ENCODE results near the gene EP300. TPM values are rescaled to one million over a fixed set of nuclear protein-coding genes. Genes with fewer than 3 reads are reported as not detected.

The EP300 gene
- total RNA-seq, 1 donor from 2014 or later: 73.7 TPM

GRCh38 chr22:41206719-41207118, 114.3 kb downstream of the EP300 start:
- ATAC-seq (no peak), DNase-seq (no peak)
- Histone ChIP-seq H3K27me3 (ENCODE audit: low read depth) (no peaks in the 10 kb centered on the region), H3K4me3 (no peak overlapping the region), H3K27ac (no peak overlapping the region), H3K36me3 (peaks cover 32% of the 10 kb centered on the region), H3K9me3 (no peaks in the 10 kb centered on the region), H3K4me1 (peaks cover 8% of the 10 kb centered on the region)
- intact Hi-C loops (cut with DNase I): no loop called here
- TF ChIP-seq, protein P1, sequence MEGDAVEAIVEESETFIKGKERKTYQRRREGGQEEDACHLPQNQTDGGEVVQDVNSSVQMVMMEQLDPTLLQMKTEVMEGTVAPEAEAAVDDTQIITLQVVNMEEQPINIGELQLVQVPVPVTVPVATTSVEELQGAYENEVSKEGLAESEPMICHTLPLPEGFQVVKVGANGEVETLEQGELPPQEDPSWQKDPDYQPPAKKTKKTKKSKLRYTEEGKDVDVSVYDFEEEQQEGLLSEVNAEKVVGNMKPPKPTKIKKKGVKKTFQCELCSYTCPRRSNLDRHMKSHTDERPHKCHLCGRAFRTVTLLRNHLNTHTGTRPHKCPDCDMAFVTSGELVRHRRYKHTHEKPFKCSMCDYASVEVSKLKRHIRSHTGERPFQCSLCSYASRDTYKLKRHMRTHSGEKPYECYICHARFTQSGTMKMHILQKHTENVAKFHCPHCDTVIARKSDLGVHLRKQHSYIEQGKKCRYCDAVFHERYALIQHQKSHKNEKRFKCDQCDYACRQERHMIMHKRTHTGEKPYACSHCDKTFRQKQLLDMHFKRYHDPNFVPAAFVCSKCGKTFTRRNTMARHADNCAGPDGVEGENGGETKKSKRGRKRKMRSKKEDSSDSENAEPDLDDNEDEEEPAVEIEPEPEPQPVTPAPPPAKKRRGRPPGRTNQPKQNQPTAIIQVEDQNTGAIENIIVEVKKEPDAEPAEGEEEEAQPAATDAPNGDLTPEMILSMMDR (IDR thresholded peaks at IDR 0.05): no peak

DNA sequence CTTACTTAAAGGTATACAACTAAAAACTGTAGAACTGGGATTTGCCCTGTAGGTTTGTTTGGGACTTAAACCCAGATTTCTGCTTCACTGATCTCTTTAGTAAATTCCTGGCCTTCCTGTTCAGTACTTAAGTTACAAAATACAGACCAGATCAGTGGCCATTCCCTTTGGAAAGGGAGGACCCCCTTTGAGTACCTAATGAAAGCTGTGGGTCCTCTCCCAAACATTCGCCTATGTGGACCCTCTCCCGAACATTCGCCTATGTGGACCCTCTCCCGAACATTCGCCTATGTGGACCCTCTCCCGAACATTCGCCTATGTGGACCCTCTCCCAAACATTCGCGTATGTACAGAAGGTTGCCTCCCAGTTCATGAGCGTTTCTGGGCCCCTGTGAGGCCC, 123.0 kb downstream of the EP300 start:
- peaks cover 25% of the 10 kb centered on the region for H3K4me1 ChIP-seq
- H3K4me3 ChIP-seq: no peak overlapping the region
- H3K27ac ChIP-seq: no peak overlapping the region
- intact Hi-C loops (cut with DNase I): no loop called here
- H3K9me3 ChIP-seq: no peaks in the 10 kb centered on the region
- no peak for DNase-seq
- TF ChIP-seq, protein P1 (IDR thresholded peaks at IDR 0.05): no peak
- peaks cover 50% of the 10 kb centered on the region for H3K36me3 ChIP-seq
- ATAC-seq: no peak
- H3K27me3 ChIP-seq (ENCODE audit: low read depth): no peaks in the 10 kb centered on the region

DNA sequence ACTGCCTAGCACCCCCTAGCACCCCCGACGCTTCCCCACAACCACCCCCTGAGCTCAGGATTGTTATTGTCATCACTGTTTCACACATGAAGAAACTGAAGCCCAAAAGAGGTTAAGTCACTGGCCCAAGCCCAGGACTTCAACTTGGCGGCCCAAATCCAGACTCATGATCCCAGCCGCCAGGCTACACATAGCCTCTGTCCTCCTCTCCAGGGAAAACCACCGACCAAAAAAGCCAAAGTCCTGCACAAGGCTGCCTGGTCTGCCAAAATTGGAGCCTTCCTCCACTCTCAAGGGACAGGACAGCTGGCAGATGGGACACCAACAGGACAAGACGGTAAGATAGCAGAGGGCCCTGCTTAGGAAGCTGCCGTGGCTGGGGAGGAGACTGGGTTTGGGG, 123.5 kb downstream of the EP300 start:
- intact Hi-C loops (cut with DNase I): no loop called here
- H3K4me3 ChIP-seq: no peak overlapping the region
- DNase-seq (no peak), ATAC-seq (no peak)
- TF ChIP-seq, protein P1 (IDR thresholded peaks at IDR 0.05): no peak
- no peak overlapping the region for H3K27ac ChIP-seq
- peaks cover 25% of the 10 kb centered on the region for H3K4me1 ChIP-seq
- peaks cover 50% of the 10 kb centered on the region for H3K36me3 ChIP-seq
- H3K9me3 ChIP-seq: no peaks in the 10 kb centered on the region
- no peaks in the 10 kb centered on the region for H3K27me3 ChIP-seq (ENCODE audit: low read depth)

DNA sequence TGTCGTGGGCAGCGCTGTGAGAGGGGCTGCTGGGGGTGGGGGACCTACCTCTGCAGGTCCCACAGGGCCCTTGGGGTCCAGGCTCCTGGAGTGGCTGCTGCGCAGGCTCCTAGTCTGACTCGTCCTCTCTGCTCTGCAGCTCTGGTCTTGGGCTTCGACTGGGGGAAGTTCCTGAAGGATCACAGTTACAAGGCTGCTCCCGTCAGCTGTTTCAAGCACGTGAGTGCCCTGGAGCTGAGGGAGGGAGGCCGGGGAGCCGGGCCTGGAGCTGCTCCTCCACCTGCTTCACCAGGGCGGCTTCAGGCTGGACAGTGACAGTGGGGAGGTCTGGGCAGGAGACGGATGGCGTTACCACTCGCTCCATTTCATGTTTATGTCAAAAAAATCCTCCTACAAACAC, 124.6 kb downstream of the EP300 start:
- Histone ChIP-seq H3K27ac (peak overlapping the region; percentile 87), H3K4me3 (peak overlapping the region; percentile 26), H3K36me3 (peaks cover 55% of the 10 kb centered on the region), H3K4me1 (peaks cover 25% of the 10 kb centered on the region), H3K9me3 (no peaks in the 10 kb centered on the region), H3K27me3 (ENCODE audit: low read depth) (no peaks in the 10 kb centered on the region)
- TF ChIP-seq, protein P1 (IDR thresholded peaks at IDR 0.05): no peak
- ATAC-seq: peak; percentile 58 to 63
- intact Hi-C loops (cut with DNase I): no loop called here
- DNase-seq: no peak

DNA sequence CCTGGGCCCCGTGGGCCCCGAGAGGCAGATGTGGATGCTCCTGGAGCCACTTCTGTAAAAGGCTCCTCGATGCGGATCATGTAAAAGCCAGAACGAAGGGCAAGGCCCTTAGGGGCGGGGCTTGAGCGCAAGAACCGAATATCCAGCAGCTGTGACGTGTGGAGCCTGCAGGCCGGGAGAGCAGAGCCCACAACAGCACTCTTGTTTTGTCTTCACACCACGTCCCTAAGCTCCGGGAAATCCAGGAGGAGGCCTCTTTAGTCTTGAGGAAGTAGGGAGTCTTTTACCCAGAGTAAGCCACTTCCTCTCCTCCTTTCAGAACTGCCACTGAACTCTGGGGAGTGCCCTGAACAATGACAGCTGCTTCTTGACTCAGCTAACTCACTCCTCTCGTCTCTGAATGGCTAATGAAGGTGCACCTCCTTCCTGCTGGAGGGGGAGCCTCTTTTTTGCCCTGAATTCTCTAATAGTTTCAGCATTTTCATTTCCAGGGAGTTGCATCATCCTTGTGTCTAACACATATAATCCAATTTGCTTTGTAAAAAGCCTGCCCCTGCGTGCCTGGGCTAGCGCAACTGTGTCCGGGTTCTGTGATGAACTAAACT, 125.3 kb downstream of the EP300 start:
- Histone ChIP-seq H3K27ac (peak overlapping the region; percentile 87), H3K4me1 (peaks cover 25% of the 10 kb centered on the region), H3K9me3 (no peaks in the 10 kb centered on the region), H3K27me3 (ENCODE audit: low read depth) (no peaks in the 10 kb centered on the region), H3K36me3 (peaks cover 59% of the 10 kb centered on the region), H3K4me3 (peak overlapping the region; percentile 26)
- TF ChIP-seq, protein P1 (IDR thresholded peaks at IDR 0.05): no peak
- peak; percentile 91 to 93 for ATAC-seq
- intact Hi-C loops (cut with DNase I): no loop called here
- DNase-seq: peak; percentile 85

Data from lower lobe of right lung (tissue), 2 donors.